HCT116 (cell line): ENCODE results near the gene RIN3. TPM values are rescaled to one million over a fixed set of nuclear protein-coding genes. Genes with fewer than 3 reads are reported as not detected.

Experiments
- ATAC-seq: fragments of 200-7000 bp; cut with Tn5 transposase; 2 replicates; pipeline ENCODE4 v1.9.1; 2020; ENCODE audit warnings: mild to moderate bottlenecking, moderate library complexity
- BruUV-seq: library from RNA; stranded (reverse); fragments of 400-500 nt; replicated peaks from 2 replicates; lab custom pipeline; 2021; lab: Mats Ljungman, UMichigan
- CTCF ChIA-PET: fragments of 300-600 bp; sonication (Branson Sonifier 250); formaldehyde crosslinking; loops from one replicate; lab custom pipeline; 2021; ENCODE audit warnings: antibody characterized with exemption; lab: Charles Lee
- POLR2A ChIA-PET: fragments of 300-600, 350-600 bp; sonication (Branson Sonifier 250); formaldehyde crosslinking; loops from one replicate; lab custom pipeline; 2021; ENCODE audit warnings: antibody characterized with exemption; lab: Charles Lee
- RAD21 ChIA-PET, 2 experiments: fragments of 300-600 bp; sonication (Branson Sonifier 250); formaldehyde crosslinking; loops; one replicate each; lab custom pipeline; 2023; ENCODE audit warnings: low total read pairs in 2 of 2; ENCODE audit not compliant: uncharacterized antibody in 2 of 2, unreplicated experiment in 2 of 2, low non-redundant PET in 1 of 2; lab: Charles Lee
- DNase-seq: peaks from one replicate; pipeline ENCODE4 v3.0.0-alpha.2; 2010; ENCODE audit warnings: low read depth, low spot score
- H2AFZ ChIP-seq: fragments of 200-600 bp; shearing (Covaris generic), sonication (generic); 2 replicates; pipeline ENCODE4 v1.6.1; 2017; ENCODE audit warnings: low read depth, mixed run types, mixed read lengths, antibody characterized with exemption, low read length; ENCODE audit not compliant: poor library complexity, severe bottlenecking
- H3K27ac ChIP-seq: 2 replicates; pipeline ENCODE4 v1.5.1; 2012; ENCODE audit warnings: low read depth, low read length
- H3K27me3 ChIP-seq: fragments of 200-600 bp; sonication (generic); 2 replicates; pipeline ENCODE4 v1.6.1; 2016; ENCODE audit warnings: mixed run types, low read length, mixed read lengths; ENCODE audit not compliant: insufficient read depth
- H3K36me3 ChIP-seq, 2 experiments: fragments of 200-500 bp in 1 of 2; fragments of 200-600 bp in 1 of 2; sonication (Bioruptor generic) in 1 of 2; sonication (generic) in 1 of 2; 2 replicates each; pipeline versions ENCODE4 v1.5.1 to v1.6.1; 2014 to 2016; ENCODE audit warnings: low read length in 2 of 2, inconsistent platforms in 1 of 2, mixed read lengths in 1 of 2, mixed run types in 1 of 2; ENCODE audit not compliant: insufficient read depth in 2 of 2, control insufficient read depth in 1 of 2
- H3K4me1 ChIP-seq, 2 experiments: fragments of 200-600 bp in 1 of 2; sonication (generic) in 1 of 2; 2 replicates each; pipeline versions ENCODE4 v1.5.1 to v1.6.1; 2012 to 2017; ENCODE audit warnings: low read length in 2 of 2, inconsistent platforms in 1 of 2, mild to moderate bottlenecking in 1 of 2, mixed read lengths in 1 of 2, mixed run types in 1 of 2, moderate library complexity in 1 of 2; ENCODE audit not compliant: insufficient read depth in 2 of 2, control insufficient read depth in 1 of 2
- H3K4me2 ChIP-seq: fragments of 200-600 bp; sonication (generic); 2 replicates; pipeline ENCODE4 v1.6.1; 2017; ENCODE audit warnings: mixed run types, low read length, mixed read lengths
- H3K4me3 ChIP-seq, 2 experiments: fragments of 200-600 bp in 1 of 2; sonication (generic) in 1 of 2; replicated peaks in 1 of 2; 2 replicates each; pipeline ENCODE4 v1.5.1; 2011 to 2016; ENCODE audit warnings: low read length in 2 of 2, control low read depth in 1 of 2, low read depth in 1 of 2, mild to moderate bottlenecking in 1 of 2, mixed read lengths in 1 of 2, mixed run types in 1 of 2
- H3K79me2 ChIP-seq: fragments of 200-600 bp; sonication (generic); 2 replicates; pipeline ENCODE4 v1.6.1; 2017; ENCODE audit warnings: mild to moderate bottlenecking, mixed run types, low read length, moderate library complexity, mixed read lengths; ENCODE audit not compliant: insufficient read depth
- H3K9ac ChIP-seq: fragments of 200-600 bp; sonication (generic); 2 replicates; pipeline ENCODE4 v1.6.1; 2016; ENCODE audit warnings: low read length, mixed read lengths
- H3K9me2 ChIP-seq: fragments of 200-600 bp; sonication (generic), shearing (Covaris generic); 2 replicates; pipeline ENCODE4 v1.6.1; 2017; ENCODE audit warnings: mixed run types, mild to moderate bottlenecking, moderate library complexity; ENCODE audit not compliant: insufficient read depth
- H3K9me3 ChIP-seq, 2 experiments: fragments of 200-500 bp in 1 of 2; fragments of 200-600 bp in 1 of 2; sonication (Bioruptor generic) in 1 of 2; sonication (generic) in 1 of 2; 2 replicates each; pipeline ENCODE4 v1.6.1; 2014 to 2017; ENCODE audit warnings: low read length in 2 of 2, mixed read lengths in 2 of 2, inconsistent platforms in 1 of 2, low read depth in 1 of 2, mild to moderate bottlenecking in 1 of 2, mixed run types in 1 of 2, moderate library complexity in 1 of 2; ENCODE audit not compliant: control insufficient read depth in 1 of 2, insufficient read depth in 1 of 2
- H4K20me1 ChIP-seq: fragments of 200-600 bp; sonication (generic), shearing (Covaris generic); 2 replicates; pipeline ENCODE4 v1.6.1; 2017; ENCODE audit warnings: mixed run types, mild to moderate bottlenecking, moderate library complexity; ENCODE audit not compliant: insufficient read depth
- ATF3 ChIP-seq: IDR thresholded peaks from 2 replicates; pipeline ENCODE4 v1.6.1; 2012
- CTCF ChIP-seq, 3 experiments: fragments of 200-600 bp in 1 of 3; sonication (generic) in 1 of 3; IDR thresholded peaks in 2 of 3; conservative IDR thresholded peaks in 1 of 3; 2 replicates each; pipeline ENCODE4 v1.5.1; 2012 to 2017; ENCODE audit warnings: low read depth in 2 of 3, low read length in 2 of 3, antibody characterized with exemption in 1 of 3, borderline replicate concordance in 1 of 3, control low read depth in 1 of 3, mild to moderate bottlenecking in 1 of 3, mixed read lengths in 1 of 3, mixed run types in 1 of 3, moderate library complexity in 1 of 3; ENCODE audit not compliant: insufficient read depth in 1 of 3
- EGR1 ChIP-seq: IDR thresholded peaks from 2 replicates; pipeline ENCODE4 v1.6.1; 2012; ENCODE audit warnings: low read depth
- ELF1 ChIP-seq: IDR thresholded peaks from 2 replicates; pipeline ENCODE4 v1.6.1; 2012; ENCODE audit warnings: low read depth, borderline replicate concordance
- EZH2 ChIP-seq: fragments of 200-600 bp; sonication (generic); IDR thresholded peaks from 2 replicates; pipeline ENCODE4 v1.6.1; 2017; ENCODE audit warnings: antibody characterized with exemption, mixed run types
- JUND ChIP-seq: IDR thresholded peaks from 2 replicates; pipeline ENCODE4 v1.6.1; 2012
- RAD21 ChIP-seq: IDR thresholded peaks from 2 replicates; pipeline ENCODE4 v1.6.1; 2012; ENCODE audit warnings: low read depth, mild to moderate bottlenecking
- REST ChIP-seq: IDR thresholded peaks from 2 replicates; pipeline ENCODE4 v1.6.1; 2012; ENCODE audit warnings: low read depth
- SIN3A ChIP-seq: IDR thresholded peaks from 2 replicates; pipeline ENCODE4 v1.6.1; 2012; ENCODE audit warnings: low read depth
- SRF ChIP-seq: IDR thresholded peaks from 2 replicates; pipeline ENCODE4 v1.6.1; 2012; ENCODE audit warnings: low read depth
- ZNF274 ChIP-seq: fragments of 200-500 bp; sonication (Bioruptor generic); IDR thresholded peaks from 2 replicates; pipeline ENCODE4 v1.6.1; 2014; ENCODE audit warnings: mild to moderate bottlenecking, low read depth, low read length, inconsistent platforms
- intact Hi-C: fragments of 100-400 bp; cut with micrococcal nuclease; formaldehyde crosslinking; loops from 2 replicates; pipeline ENCODE4 v1.10.0; 2022
- total RNA-seq: library from RNA; stranded (reverse); gene quantifications from one replicate; pipeline ENCODE4 v1.2.1, GENCODE V29; 2021; ENCODE audit not compliant: unreplicated experiment

RIN3 gene
- total RNA-seq, 1 experiment from 2014 or later: 22.2 TPM

GRCh38 chr14:92466059-92466458 is 47.5 kb upstream of the RIN3 start:
- no peak for ATAC-seq

More at GRCh38 chr14:92466059-92466458, 47.5 kb upstream of the RIN3 start:
- Histone ChIP-seq H3K27me3 (no peaks in the 10 kb centered on the region), H3K9me3 (peaks cover 4 to 7% of the 10 kb centered on the region in 2 experiments; a peak in 2 of 4 replicates), H3K4me3 (no peak overlapping the region), H3K36me3 (no peaks in the 10 kb centered on the region), H3K4me1 (peaks cover 9 to 16% of the 10 kb centered on the region in 2 experiments), H3K9ac (no peak overlapping the region), H4K20me1 (no peaks in the 10 kb centered on the region), H2AFZ (no peak overlapping the region), H3K4me2 (no peak overlapping the region), H3K79me2 (no peaks in the 10 kb centered on the region), H3K9me2 (no peaks in the 10 kb centered on the region), H3K27ac (no peak overlapping the region)
- CTCF ChIA-PET: no interaction called here
- POLR2A ChIA-PET: no interaction called here
- TF ChIP-seq SRF (no peak), ATF3 (no peak), REST (no peak), ELF1 (no peak), RAD21 (no peak), EGR1 (no peak), EZH2 (no peak), CTCF (IDR thresholded peaks at IDR 0.05 in 2 of 3, conservative IDR thresholded peaks at IDR 0.05 in 1 of 3; ENCODE audit: borderline replicate concordance in 1 of 3, insufficient read depth in 1 of 3, low read depth in 2 of 3, low read length in 2 of 3) (no peak), JUND (no peak), ZNF274 (no peak), SIN3A (no peak)
- DNase-seq: no peak
- no TSS peak for BruUV-seq
- intact Hi-C loops: no loop called here
- RAD21 ChIA-PET: no interaction called here
